K562 (cell line): ENCODE measurements around the gene AMDHD2. TPM values are rescaled to one million over a fixed set of nuclear protein-coding genes. Genes with fewer than 3 reads are reported as not detected.

ENCODE experiments used
- ASH1L ChIP-seq: fragments of 450-650 bp; IDR thresholded peaks from 2 replicates; pipeline ENCODE4 v1.6.1; 2018; ENCODE audit warnings: borderline replicate concordance, mild to moderate bottlenecking, low read depth; ENCODE audit not compliant: partially characterized antibody
- HIVEP1 ChIP-seq: fragments of 250-450 bp; sonication (Bioruptor Pico); IDR thresholded peaks from 2 replicates; pipeline ENCODE4 v1.4.0; 2020; ENCODE audit warnings: mild to moderate bottlenecking
- HOXB6 ChIP-seq: fragments of 250-450 bp; sonication (Bioruptor Pico); IDR thresholded peaks from 2 replicates; pipeline ENCODE4 v1.5.1; 2022; ENCODE audit warnings: mild to moderate bottlenecking, borderline replicate concordance
- KDM4B ChIP-seq, 2 experiments: fragments of 450-650 bp in 1 of 2; sonication (generic) in 1 of 2; IDR thresholded peaks; 2 replicates each; pipeline ENCODE4 v1.6.1; 2016 to 2017; ENCODE audit warnings: borderline replicate concordance in 2 of 2, antibody characterized with exemption in 1 of 2, low read depth in 1 of 2, mild to moderate bottlenecking in 1 of 2
- NR2C2 ChIP-seq, 2 experiments: fragments of 200-800 bp in 1 of 2; sonication (Bioruptor generic) in 1 of 2; sonication (generic) in 1 of 2; formaldehyde crosslinking in 1 of 2; IDR thresholded peaks; 2 replicates each; pipeline versions ENCODE4 v1.6.1 to v1.8.0; 2016 to 2022; ENCODE audit warnings: mild to moderate bottlenecking in 1 of 2, missing compliant biosample characterization in 1 of 2, missing genetic modification characterization in 1 of 2, missing genetic modification reagents in 1 of 2
- NRF1 ChIP-seq, 2 experiments: fragments of 450-650 bp; IDR thresholded peaks in 1 of 2; conservative IDR thresholded peaks in 1 of 2; 2 replicates each; pipeline ENCODE4 v1.6.1; 2014; ENCODE audit warnings: mild to moderate bottlenecking in 2 of 2
- OTX1 ChIP-seq: fragments of 450-650 bp; formaldehyde crosslinking; IDR thresholded peaks from 2 replicates; pipeline ENCODE4 v1.4.0; 2022; ENCODE audit warnings: mild to moderate bottlenecking
- POLR2B ChIP-seq: fragments of 450-650 bp; IDR thresholded peaks from 2 replicates; pipeline ENCODE4 v1.6.1; 2018; ENCODE audit warnings: low read depth; ENCODE audit not compliant: partially characterized antibody
- SMAD4 ChIP-seq: fragments of 250-450 bp; sonication (Bioruptor Pico); conservative IDR thresholded peaks from 2 replicates; pipeline ENCODE4 v1.8.0; 2021; ENCODE audit warnings: inconsistent platforms, mild to moderate bottlenecking, moderate library complexity
- U2AF1 ChIP-seq: fragments of 200-400 bp; formaldehyde crosslinking; optimal IDR thresholded peaks from 2 replicates; pipeline ENCODE3; 2017; ENCODE audit warnings: mild to moderate bottlenecking, low read depth, low read length, moderate library complexity
- ZNF263 ChIP-seq: sonication (generic); formaldehyde crosslinking; IDR thresholded peaks from 2 replicates; pipeline ENCODE4 v1.8.0; 2022; ENCODE audit warnings: mild to moderate bottlenecking, missing genetic modification reagents, borderline replicate concordance
- polyA plus RNA-seq, 8 experiments: library from polyadenylated mRNA; depleted of rRNA in 4 of 8; stranded (reverse) in 5 of 8; unstranded in 3 of 8; fragments of >200 nt; fragmentation: Nextera tagmentation in 2 of 8; fragmentation: Illumina TruSeq in 1 of 8; extraction: Ambion mirVana in 2 of 8; extraction: Trizol in 1 of 8; gene quantifications; 2 replicates each; pipeline versions ENCODE4 v1.2.1 to v1.2.3, GENCODE V29; 2011 to 2014; ENCODE audit warnings: inconsistent platforms in 1 of 8, missing spikeins in 1 of 8
- total RNA-seq, 7 experiments: library from RNA; depleted of rRNA in 6 of 7; stranded (reverse); fragments of >200 nt in 6 of 7; fragmentation: Illumina TruSeq in 2 of 7; extraction: Trizol in 2 of 7; gene quantifications; 2 replicates each; pipeline versions ENCODE4 v1.2.1 to v1.2.3, GENCODE V29; 2011 to 2021; ENCODE audit warnings: low replicate concordance in 1 of 7
- TF ChIP-seq, protein P1 (sequence below): fragments of 250-450 bp; sonication (Bioruptor Pico); IDR thresholded peaks from 2 replicates; pipeline ENCODE4 v1.8.0; 2022; ENCODE audit warnings: inconsistent platforms
- TF ChIP-seq, protein P2 (sequence below): sonication (generic); formaldehyde crosslinking; IDR thresholded peaks from 2 replicates; pipeline ENCODE4 v1.8.1; 2023; ENCODE audit warnings: mild to moderate bottlenecking, missing genetic modification reagents
- TF ChIP-seq, protein P3 (sequence below): fragments of 450-650 bp; formaldehyde crosslinking; IDR thresholded peaks from 2 replicates; pipeline ENCODE4 v1.4.0; 2020; ENCODE audit warnings: mild to moderate bottlenecking, moderate library complexity

Gene AMDHD2
- total and polyA plus RNA-seq, 9 of the 15 experiments (the other 6 are each of a cell fraction or from before 2014, with no cell fraction given): 0.38 to 56.9 (median 18.3) TPM; not detected in 1

DNA sequence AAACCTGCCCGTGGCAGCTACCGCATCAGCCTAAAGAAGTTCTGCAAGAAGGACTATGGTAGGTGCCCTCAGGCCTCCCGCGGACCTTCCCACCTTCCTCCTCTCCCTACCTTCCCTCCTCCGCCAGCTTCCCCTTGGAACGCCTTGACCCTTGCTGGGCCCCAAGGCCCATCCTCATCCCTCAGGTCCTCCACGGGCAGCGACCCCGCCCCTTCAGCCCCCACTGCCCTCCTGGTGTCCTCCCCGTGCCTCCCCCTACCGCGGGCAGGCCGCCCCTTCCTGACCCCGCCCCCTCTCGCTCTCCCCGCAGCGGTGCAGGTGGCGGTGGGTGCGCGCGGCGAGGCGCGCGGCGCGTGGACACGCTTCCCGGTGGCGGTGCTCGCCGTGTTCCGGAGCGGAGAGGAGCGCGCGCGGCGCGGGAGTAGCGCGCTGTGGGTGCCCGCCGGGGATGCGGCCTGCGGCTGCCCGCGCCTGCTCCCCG, 46.7 kb upstream of the AMDHD2 start (continued):
- TF ChIP-seq, protein P1, sequence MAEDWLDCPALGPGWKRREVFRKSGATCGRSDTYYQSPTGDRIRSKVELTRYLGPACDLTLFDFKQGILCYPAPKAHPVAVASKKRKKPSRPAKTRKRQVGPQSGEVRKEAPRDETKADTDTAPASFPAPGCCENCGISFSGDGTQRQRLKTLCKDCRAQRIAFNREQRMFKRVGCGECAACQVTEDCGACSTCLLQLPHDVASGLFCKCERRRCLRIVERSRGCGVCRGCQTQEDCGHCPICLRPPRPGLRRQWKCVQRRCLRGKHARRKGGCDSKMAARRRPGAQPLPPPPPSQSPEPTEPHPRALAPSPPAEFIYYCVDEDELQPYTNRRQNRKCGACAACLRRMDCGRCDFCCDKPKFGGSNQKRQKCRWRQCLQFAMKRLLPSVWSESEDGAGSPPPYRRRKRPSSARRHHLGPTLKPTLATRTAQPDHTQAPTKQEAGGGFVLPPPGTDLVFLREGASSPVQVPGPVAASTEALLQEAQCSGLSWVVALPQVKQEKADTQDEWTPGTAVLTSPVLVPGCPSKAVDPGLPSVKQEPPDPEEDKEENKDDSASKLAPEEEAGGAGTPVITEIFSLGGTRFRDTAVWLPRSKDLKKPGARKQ (CRISPR knock-in tag): no peak
- TF ChIP-seq, protein P2, sequence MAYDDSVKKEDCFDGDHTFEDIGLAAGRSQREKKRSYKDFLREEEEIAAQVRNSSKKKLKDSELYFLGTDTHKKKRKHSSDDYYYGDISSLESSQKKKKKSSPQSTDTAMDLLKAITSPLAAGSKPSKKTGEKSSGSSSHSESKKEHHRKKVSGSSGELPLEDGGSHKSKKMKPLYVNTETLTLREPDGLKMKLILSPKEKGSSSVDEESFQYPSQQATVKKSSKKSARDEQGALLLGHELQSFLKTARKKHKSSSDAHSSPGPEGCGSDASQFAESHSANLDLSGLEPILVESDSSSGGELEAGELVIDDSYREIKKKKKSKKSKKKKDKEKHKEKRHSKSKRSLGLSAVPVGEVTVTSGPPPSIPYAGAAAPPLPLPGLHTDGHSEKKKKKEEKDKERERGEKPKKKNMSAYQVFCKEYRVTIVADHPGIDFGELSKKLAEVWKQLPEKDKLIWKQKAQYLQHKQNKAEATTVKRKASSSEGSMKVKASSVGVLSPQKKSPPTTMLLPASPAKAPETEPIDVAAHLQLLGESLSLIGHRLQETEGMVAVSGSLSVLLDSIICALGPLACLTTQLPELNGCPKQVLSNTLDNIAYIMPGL (CRISPR knock-in tag): no peak
- no peak for TF ChIP-seq HOXB6
- TF ChIP-seq NR2C2 (CRISPR knock-in tag; IDR thresholded peaks at IDR 0.05): no peak
- no peak for TF ChIP-seq NR2C2 (tag; IDR thresholded peaks at IDR 0.05)
- no peak for TF ChIP-seq NRF1 (conservative IDR thresholded peaks at IDR 0.05 in 1 of 2, IDR thresholded peaks at IDR 0.05 in 1 of 2)
- no peak for TF ChIP-seq SMAD4
- TF ChIP-seq KDM4B (IDR thresholded peaks at IDR 0.05; ENCODE audit: borderline replicate concordance in 2 of 2, low read depth in 1 of 2): no peak
- peak; percentile 73 for TF ChIP-seq ZNF263 (CRISPR knock-in tag)
- no peak for TF ChIP-seq HIVEP1
- TF ChIP-seq, protein P3, sequence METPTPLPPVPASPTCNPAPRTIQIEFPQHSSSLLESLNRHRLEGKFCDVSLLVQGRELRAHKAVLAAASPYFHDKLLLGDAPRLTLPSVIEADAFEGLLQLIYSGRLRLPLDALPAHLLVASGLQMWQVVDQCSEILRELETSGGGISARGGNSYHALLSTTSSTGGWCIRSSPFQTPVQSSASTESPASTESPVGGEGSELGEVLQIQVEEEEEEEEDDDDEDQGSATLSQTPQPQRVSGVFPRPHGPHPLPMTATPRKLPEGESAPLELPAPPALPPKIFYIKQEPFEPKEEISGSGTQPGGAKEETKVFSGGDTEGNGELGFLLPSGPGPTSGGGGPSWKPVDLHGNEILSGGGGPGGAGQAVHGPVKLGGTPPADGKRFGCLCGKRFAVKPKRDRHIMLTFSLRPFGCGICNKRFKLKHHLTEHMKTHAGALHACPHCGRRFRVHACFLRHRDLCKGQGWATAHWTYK: no peak
- TF ChIP-seq U2AF1: no peak
- no peak for TF ChIP-seq ASH1L
- TF ChIP-seq POLR2B: peak; percentile 28
- TF ChIP-seq OTX1 (CRISPR knock-in tag): no peak
- TF ChIP-seq, all 486 proteins: peak for 4
